Stimulated activated CD4-positive, alpha-beta T cell treated with anti-CD3 and anti-CD28 coated beads, Interleukin-4, amount 100 ng/mL, for 1 hour (primary cell): Measurements from ENCODE around the gene PIEZO1.

Source experiments
- DNase-seq: peaks from one replicate; pipeline ENCODE4 v3.0.0-alpha.2; 2020

Gene PIEZO1

DNA sequence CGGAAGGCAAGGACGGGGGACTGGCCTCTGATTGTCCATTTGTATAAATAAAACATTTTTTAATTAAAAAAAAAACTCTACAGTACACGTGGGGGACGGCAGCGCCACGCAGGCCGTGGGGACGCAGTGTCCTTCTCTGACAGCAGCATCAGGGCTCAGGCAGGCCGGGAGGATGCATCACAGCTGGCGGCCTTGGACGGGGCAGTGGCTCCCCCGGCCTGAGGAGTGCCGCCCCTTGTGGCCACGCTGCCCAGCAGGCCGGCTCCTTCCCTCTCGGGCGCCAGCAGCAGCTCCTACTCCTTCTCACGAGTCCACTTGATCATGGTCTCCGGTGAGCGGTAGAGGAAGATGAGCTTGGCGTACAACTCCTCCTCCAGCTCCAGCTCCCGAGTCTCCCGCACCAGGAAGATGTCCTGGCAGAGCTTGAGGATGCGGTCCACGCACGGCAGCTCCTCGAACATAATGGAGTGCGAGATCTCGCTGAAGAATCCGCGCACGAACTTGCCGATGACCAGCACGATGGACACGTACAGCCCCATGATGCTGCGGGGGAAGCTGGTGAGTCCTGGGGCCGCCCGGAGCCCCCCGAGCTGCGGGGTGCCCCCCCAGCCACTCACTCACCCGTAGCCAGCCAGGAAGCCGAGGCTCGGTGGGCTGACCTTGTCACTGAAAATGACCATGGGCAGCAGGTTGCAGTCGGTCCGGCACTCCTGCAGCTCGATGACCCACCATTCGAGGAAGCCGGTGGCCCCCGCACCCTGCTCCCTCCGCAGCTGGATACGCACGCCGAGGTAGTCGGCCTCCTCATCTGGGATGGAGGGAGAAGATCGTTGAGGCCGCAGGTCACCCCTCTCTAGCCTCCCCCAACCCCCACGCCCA lies 69.5 kb downstream of the PIEZO1 start:
- DNase-seq, result no peak

DNA sequence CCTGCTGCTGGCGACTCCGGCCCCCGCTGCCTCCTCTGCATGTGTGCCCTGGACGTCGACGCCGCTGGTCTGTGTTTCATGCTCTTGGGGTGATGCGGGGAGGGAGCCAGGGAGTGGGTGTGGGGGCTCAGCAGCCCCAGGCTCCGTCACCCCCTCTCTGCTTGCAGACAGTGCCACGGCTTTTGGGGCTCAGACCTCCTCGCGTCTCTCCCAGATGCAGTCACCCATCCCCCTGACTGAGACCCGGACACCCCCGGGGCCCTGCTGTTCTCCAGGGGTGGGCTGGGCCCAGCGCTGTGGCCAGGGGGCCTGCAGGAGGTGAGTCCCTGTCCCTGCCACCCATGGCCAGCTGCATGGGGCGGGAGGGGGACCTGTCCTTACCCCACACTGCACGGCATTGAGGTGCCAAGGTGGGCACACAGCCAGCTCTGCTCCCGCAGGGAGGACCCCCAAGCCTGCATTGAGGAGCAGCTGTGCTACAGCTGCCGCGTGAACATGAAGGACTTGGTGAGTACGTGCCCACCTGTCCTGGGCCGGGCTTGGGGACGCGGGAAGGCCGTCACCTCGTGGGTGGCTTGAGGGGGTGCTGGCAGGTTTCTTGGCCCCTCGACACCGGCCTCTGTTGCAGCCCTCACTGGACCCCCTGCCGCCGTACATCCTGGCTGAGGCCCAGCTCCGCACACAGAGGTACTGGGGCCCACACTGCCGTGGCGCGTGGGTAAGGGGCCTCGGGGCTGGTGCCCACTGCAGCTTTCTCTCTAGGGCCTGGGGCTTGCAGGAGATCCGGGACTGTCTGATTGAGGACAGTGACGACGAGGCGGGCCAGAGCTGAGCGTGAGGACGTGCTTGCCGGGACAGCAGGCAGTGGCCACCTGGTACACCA lies 70.4 kb downstream of the PIEZO1 start:
- no peak for DNase-seq

DNA sequence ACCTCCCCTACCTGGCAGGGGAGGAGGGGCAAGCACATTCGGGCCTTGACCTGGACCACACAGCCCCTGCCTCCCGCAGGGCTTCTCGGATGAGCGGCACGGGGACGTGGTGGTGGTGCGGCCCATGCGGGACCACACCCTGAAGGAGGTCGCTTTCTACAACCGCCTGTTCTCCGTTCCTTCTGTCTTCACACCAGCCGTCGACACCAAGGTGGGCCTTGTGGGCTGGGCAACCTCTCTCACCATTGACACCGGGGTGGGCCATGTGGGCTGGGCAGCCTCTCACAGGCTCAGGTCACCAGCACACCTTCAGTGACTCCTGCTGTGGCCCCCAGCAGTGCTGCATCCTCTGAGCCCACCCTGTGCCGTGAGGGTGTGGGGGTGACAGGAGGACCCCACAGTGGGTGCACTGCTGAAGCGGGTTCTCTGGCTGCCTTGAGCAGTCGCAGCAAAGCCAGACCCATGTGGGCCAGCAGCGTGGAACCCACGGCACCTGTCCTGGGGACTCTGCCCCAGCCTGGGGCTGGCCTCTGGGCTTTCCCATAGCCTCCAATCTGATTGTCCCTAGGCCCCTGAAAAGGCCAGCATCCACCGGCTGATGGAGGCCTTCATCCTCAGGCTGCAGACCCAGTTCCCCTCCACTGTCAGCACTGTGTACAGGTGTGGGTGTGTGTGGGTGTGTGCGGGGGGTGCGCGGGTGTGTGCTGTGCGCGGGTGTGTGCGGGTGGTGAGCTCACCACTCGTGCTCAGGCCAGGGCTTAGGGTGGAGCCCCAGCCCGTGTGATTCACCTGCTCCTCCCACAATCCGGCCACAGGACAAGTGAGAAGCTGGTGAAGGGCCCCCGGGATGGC lies 71.2 kb downstream of the PIEZO1 start:
- DNase-seq, result no peak

DNA sequence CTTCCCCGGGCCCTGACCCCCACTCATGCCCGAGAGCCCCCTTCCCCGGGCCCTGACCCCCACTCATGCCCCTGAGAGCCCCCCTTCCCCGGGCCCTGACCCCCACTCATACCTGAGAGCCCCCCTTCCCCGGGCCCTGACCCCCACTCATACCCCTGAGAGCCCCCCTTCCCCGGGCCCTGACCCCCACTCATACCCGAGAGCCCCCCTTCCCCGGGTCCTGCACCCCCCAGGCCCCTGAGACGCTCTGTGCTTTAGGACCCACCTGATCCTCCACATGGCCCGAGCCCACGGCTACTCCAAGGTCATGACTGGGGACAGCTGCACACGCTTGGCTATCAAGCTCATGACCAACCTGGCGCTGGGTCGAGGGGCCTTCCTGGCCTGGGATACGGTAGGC lies 72.0 kb downstream of the PIEZO1 start:
- DNase-seq, result no peak

DNA sequence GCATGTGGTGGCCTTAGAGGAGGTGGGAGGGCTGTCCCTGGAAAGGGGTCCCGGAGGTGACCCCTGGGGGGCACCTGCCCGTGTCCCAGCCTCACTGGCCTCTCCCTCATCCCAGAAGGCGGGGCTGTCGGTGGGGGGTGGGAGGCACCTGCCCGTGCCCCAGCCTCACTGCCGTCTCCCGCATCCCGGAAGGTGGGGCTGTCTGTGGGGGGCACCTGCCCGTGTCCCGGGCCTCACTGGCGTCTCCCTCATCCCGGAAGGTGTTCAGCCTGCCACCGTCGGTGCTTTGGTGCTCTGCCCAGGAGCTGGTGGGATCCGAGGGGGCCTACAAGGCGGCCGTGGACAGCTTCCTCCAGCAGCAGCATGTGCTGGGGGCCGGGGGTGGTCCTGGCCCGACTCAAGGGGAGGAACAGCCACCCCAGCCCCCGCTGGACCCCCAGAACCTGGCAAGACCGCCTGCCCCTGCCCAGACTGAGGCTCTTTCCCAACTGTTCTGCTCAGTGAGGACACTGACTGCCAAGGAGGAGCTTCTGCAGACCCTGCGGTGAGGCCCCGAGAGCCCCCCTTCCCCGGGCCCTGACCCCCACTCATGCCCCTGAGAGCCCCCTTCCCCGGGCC lies 72.5 kb downstream of the PIEZO1 start:
- DNase-seq, result no peak

DNA sequence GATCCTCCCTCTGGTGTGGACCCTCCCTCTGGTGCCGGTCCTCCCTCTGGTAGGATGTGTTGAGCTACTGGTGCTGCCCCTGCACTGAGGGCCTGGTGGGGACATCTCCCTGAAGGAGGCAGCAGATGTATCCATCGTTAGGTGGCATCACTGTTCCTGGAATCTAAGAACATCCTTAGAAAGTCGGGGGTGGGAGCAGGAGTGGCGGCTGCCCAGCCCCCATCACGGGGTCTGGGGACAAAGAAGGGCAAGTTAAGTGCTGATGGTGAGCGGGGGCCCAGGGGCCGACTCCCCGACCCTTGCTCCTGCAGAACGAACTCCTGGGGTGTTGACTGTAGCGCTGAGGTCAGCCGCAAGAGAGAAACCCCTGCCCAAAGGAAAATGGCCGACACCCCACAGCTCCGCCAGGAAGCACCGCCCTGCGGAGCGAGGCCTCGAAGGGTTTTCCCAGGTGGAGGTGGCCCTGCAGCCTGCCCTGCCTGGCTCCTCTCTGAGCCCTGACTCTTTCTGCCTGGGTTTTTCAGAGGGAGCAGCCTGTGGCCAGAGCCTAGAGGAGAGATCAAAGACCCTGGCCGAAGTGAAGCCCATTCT lies 73.2 kb downstream of the PIEZO1 start:
- no peak for DNase-seq

DNA sequence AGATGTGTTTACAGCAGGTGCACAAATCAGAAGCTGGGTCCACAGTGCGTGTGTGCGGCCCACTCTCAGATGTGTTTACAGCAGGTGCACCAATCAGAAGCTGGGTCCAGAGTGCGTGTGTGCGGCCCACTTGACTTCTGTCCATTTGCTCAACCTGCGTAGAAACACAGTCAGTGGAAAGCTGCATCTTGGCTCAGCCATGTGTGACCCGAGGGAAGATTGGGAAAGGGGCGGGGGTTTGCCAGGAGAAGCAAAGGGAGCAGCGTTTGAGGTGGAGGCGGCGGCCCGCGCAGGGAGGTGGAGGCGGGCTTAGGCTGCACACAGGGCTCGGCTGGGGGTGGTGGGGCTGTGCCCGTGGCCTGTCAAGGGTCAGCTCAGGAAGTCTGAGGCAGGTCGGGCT lies 74.5 kb downstream of the PIEZO1 start:
- DNase-seq, result no peak

DNA sequence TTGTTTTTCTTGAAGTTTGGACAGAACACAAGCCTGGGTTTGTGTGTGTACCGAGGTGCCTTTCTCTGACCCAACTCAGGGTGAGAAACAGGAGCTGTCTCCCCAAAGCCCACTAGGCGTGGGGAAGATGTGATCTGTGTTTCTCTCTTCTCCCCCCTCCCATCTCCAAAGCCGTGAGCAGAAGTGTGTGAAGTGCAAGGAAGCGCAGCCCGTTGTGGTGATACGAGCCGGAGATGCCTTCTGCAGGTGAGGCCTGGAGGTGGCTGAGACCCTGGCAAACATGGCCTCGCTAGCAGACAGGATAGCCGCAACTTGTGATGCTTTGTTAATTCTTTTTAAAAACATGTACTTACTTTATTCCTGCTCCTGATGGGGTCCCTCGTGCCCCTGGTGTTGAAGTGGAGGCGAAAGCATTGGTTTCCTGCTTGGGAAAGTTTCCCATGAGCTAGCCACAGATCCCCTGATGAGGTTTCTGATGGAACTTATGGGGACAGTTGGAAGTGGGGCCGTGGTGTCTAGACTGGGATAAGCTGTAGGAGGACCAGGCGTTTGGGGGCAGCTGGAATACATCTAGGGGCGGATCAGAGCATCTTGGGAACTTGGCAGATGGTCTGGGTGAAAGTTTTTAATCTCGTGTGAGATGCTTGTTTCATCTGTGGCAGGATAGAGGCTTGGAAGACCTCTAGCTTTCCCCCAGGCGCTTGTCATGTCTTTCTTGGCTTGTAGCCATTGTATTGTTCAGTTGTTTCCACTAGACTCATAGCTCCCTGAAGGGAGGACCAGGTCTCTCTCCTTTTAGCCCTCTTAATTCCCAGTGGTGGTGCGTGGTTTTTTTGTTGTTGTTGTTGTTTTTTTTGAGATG lies 77.8 kb downstream of the PIEZO1 start:
- DNase-seq, result no peak

DNA sequence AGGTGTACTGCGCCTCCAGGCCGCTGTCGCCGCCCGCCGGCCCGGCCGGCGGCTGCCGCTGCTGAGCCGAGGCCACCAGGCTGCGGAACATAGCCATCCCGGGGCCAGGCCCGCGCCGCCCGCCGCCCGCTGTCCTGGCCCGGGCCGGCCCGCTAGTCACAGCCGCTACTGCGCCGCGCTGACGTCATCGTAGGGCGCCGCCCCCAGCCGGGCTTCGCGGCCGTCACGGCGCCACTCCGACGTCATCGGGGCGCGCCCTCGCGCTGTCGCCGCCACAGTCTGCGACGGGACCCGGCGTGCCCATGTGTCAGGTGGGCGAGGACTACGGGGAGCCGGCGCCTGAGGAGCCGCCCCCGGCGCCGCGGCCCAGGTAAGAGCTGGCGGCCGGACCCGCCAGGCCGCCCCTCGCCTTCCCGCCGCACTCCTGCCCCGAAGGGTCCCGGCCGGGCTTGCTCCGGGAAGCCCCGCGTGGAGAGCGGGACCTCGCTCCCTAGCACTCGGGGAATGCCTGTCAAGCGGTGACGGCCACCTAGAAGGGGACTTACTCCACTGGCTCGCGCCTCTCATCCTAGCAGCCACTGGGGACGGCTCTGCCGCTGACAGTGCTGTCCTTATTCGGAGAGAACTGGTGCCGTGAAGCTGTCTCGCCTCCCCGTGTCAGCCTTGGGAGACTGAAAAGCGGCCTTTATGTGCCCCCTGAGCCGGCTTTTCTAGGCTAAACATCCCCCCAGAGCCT lies 78.6 kb downstream of the PIEZO1 start, which contains the start of the genes CTU2 and RNF166:
CTU2 (plus strand) TSS at position 275 of the 736 bp plus-strand sequence; CDS start at position 303, 28 bp downstream.
RNF166 (minus strand) TSS at position 180 of the 736 bp plus-strand sequence; CDS start at position 97, 83 bp downstream.
- peak; percentile 95 for DNase-seq

DNA sequence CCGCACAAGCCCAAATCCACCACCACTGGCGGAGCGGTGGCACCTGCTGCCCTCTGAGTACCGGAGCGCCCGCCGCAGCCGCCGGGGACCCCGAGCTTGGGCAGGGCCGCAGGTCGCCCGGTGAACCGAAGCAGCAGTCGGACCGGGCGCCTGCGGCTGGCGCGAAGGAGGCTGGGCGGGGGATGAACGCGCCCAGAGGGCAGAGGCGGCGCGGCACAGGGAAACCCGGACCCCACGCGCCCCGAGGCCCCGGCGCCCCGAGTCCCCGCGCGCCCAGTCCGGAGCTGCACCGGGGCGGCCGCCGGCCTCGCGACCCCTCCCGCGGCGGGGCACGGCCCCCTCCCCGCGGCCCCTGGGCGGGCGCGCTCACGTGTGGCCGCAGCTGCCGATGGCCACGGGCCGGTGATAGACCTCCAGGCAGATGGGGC lies 79.2 kb downstream of the PIEZO1 start:
- no peak for DNase-seq

DNA sequence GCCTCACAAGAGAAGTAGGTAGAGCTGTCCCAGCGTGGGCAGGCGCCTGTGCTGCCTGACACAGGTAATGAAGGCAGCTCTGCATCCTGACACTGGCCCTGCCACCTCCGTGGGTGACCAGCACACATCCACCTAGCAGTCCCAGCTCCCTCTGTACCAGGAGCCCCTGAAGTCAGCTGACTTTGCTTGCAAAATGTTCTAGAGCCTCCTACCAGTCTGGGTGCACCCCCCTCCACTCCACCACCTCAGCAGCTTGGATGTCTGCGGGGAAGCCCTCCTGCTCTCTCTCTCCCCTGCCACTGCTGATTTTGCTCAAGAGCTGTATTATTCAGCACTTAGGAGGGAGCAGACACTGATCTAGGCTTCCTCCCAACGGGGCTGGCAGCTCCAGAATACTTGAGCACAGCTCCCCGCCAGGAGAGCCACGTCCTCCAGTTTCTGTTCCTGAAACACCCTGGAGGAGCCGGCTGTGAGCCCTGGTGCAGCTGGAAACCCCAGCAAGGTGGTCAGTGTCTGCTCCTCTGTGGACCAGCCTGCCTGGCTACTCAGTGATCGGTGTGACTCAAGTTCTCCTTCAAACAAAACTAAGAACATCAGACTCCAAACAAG lies 79.8 kb downstream of the PIEZO1 start:
- DNase-seq, result no peak

DNA sequence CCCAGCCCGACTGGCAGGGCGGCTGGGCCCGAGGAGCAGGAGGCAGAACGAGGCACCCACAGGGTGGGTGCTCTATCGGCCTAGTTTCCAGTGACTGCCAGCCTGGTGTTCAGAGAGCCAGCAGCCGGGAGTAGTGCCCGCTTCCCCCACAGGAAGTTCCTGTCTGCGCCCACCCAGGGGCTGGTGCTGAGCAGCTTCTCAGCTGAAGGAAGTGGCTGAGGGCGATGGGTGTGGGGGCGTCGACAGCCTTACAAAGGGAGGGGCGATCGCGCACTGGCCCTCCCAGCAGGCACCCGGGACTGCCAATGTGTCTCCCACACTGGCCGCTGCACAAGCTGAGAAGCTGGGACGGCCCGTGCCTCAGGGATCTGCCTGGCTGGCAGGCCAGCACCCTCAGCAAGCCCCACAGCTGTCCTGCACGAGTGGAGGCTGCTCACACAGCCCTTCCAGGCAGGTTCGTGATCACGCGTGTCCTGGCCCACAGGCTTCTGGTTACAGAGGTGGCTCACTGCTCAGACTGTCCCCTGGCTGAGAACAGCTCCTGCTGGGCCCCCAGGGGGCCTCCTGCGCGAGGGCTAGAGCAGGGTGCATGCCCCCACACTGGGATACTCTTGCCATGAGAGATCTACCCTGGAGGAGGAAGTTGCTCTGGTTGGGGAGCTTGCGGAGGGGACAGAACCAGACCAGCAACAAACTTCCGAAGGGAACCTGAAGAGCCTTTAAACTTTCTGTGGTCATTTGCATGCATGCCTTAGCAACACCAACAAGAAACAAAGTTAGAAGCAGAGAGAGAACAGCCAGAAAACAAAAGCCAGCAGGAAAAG lies 81.3 kb downstream of the PIEZO1 start:
- peak; percentile 67 for DNase-seq

DNA sequence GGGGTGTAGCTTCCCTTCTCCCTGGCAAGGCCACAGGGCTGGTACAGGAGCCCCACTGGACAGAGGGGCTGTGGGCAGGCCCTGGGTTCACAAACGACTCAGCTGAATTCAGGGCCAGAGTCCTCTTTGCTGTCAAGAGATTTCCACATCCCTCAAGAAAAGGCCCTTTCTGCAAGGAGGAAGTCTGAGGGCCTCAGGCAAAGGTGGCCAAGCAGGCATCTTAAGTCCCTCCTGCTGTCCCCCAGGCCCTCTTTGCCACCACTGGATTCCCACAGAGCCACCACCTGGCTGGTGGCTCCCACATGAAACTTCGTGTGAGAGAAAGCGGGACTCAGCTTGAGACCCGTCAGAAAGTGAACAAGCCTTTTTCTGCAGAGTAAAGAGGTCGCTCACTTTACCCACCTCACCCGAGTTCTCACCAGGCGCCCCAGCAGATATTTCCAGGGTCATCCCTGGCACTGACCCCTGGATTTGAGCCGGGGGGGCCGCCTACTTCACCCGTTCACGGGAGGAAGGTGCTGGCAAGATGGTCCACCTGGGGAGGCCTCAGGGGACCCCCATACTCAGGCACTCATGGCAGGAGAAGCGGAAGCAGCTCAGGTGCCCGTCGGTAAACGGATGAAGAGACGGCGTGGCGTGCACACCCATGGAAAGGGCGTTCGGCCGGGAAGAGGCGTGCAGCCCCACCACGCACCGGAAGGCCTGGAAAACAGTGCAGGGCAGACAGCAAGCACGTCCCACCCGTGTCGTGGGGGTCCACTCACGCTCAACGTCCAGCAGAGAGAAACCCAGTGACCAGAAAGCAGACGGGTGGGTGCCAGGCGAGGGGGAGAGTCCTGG lies 82.4 kb downstream of the PIEZO1 start:
- DNase-seq, result no peak

DNA sequence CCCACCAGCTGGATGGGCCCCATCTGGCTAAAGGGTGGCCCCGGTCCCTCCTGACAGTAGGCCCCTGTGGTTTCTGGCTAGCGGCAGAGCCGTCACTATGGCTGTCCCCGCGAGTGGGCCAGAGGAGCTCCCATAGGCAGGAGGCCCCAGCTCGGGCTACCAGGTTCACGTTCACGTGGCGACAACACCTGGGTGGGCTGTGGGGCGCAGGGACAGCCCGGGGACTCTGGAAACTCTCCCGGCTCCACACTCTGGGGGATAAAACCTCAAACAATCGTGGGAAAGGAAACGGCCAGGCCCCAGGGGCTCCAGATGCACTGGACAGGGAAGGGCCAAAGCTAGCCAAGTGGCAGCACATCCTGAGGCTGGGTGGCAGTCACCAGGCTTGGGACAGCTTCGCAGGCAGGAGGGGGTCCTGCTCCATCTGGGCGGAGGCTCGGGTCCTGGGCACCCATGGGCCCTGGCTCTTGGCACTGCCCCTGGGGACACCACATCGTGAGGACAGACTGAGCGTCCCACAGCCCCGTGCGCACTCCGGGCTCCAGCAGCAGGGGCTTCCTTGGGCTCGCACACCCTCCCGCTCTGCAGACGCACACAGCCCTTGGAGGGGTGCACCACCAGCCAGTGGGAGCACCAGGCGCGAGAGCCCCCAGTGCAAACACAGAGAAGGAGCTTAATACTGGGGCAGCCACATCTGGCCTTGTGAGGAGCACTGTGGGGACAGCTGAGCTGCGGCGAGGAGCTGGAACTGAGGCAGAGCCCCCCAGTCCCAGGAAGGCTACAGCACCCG lies 83.2 kb downstream of the PIEZO1 start:
- DNase-seq, result no peak

DNA sequence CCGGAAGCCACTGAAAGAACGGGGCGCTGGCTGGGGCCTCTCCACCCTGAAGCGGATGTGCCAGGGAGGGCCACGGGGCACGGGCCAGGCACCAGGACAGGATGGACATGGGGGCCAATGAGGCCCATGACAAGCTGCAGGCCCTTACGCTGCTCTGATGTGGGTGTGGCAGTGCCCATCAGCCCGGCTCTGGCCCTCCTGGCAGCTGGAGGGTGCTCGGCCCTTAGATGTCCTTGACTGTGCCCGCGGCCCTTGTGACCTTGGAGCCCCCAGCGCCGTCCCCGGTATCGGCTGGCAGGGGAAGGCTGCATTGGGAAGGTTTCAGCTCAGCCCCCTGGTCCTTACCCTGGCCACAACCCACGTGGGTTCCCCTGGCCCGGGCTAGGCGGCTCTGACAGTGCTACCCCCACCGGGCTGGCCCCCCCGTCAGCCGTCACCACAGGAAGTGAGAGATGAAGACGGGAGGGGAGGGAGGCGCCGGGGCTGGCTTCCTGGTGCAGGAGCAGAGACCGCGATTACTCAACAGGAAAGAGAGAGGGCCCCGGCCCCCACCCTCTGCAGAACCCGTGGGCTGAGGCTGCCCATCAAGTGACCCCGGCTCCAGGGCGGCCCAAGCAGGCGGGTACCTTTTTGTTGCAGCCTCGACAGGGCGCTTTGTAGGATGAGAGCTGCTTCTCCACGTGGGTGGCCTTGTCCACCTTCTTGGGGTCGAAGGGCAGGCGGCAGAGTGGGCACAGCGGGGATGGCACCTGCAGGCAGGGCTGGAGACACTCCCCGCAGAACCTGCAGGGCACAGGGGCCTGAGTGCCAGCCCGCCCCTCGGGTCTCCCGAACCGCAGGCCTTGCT lies 84.2 kb downstream of the PIEZO1 start:
- peak; percentile 93 for DNase-seq

DNA sequence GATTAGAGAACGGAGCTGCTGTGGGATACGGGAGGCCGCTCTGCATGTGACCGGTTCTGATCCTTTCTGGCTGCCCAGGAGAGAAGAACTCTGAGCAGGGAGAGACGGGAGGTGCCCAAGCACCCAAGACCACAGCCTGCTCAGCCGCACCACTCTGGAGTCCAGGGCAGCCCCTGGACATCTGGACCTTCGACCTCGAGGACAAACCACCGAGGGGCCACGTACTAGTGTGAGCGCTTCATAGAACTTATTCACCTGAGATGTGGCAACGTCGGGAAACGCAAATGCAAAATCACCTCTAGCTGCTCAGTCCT lies 84.7 kb downstream of the PIEZO1 start:
- DNase-seq, result no peak
